ENCODE measurements around the gene RUNX2.
"Not testable (repeated sequence)": the region's sequence is repeated elsewhere in the genome, so short reads cannot be mapped to it uniquely, and the experiment has no call there.

The RUNX2 gene

GRCh38 chr6:45327956-45328522, at the start of gene RUNX2:
Gene RUNX2, plus strand, starts transcription at chr6:45328330. Its CDS starts 397 bp downstream, at chr6:45328727.
- DNase-seq = no peak

GRCh38 chr6:45278367-45278766, 49.8 kb upstream of the RUNX2 start:
- no peak for DNase-seq

- not testable (repeated sequence) for DNase-seq
Measured at GRCh38 chr6:45286707-45287106, 41.4 kb upstream of the RUNX2 start.

GRCh38 chr6:45289751-45290514, 38.2 kb upstream of the RUNX2 start:
- no peak for DNase-seq

- DNase-seq = no peak
Measured at GRCh38 chr6:45293306-45293705, 34.8 kb upstream of the RUNX2 start.

GRCh38 chr6:45294065-45294701, 33.9 kb upstream of the RUNX2 start:
- DNase-seq = not testable (repeated sequence)

- peak in 1 of 2 experiments; percentile 29 for DNase-seq
Measured at GRCh38 chr6:45297320-45297719, 30.8 kb upstream of the RUNX2 start.

- no peak for DNase-seq
Measured at GRCh38 chr6:45299096-45299581, 29.0 kb upstream of the RUNX2 start.

GRCh38 chr6:45300736-45301135, 27.4 kb upstream of the RUNX2 start:
- DNase-seq = peak; percentile 65 to 76

GRCh38 chr6:45301348-45302142, 26.6 kb upstream of the RUNX2 start:
- no peak for DNase-seq

- DNase-seq = no peak
Measured at GRCh38 chr6:45302832-45303231, 25.3 kb upstream of the RUNX2 start.

- no peak for DNase-seq
Measured at GRCh38 chr6:45305546-45305945, 22.6 kb upstream of the RUNX2 start.

- no peak for DNase-seq
Measured at GRCh38 chr6:45310118-45310788, 17.9 kb upstream of the RUNX2 start.

- DNase-seq = no peak
Measured at GRCh38 chr6:45314146-45314545, 14.0 kb upstream of the RUNX2 start.

GRCh38 chr6:45320349-45320748, 7.8 kb upstream of the RUNX2 start:
- DNase-seq = no peak

GRCh38 chr6:45323656-45324224, 4.4 kb upstream of the RUNX2 start:
- peak; percentile 52 to 74 for DNase-seq

GRCh38 chr6:45326698-45327417, 1.3 kb upstream of the RUNX2 start:
- no peak for DNase-seq

GRCh38 chr6:45328523-45328922, 393 bp downstream of the RUNX2 start:
- no peak for DNase-seq

GRCh38 chr6:45344900-45345299, 16.8 kb downstream of the RUNX2 start:
- no peak for DNase-seq

GRCh38 chr6:45350186-45350710, 22.1 kb downstream of the RUNX2 start:
- no peak for DNase-seq

GRCh38 chr6:45351076-45351475, 22.9 kb downstream of the RUNX2 start:
- no peak for DNase-seq
